Tongue (tissue), 2 donors: ENCODE results near the gene ENKUR. TPM values are rescaled to one million over a fixed set of nuclear protein-coding genes. Genes with fewer than 3 reads are reported as not detected.

ENCODE experiments used
- DNase-seq: peaks from one replicate; pipeline ENCODE4 v3.0.0-alpha.2; 2015
- total RNA-seq: library from RNA; depleted of rRNA; stranded (reverse); fragments of >200 nt; gene quantifications from one replicate; pipeline ENCODE4 v1.2.3, GENCODE V29; 2014

Gene ENKUR
- total RNA-seq = 0.21 TPM

GRCh38 chr10:25015828-25016375 lies at the start of gene ENKUR:
Gene ENKUR (minus strand): TSS chr10:25016158. CDS start chr10:25015936, 222 bp downstream.
- peak; percentile 96 for DNase-seq

GRCh38 chr10:25064401-25064800 lies 48.4 kb upstream of the ENKUR start:
- DNase-seq = no peak

- DNase-seq = no peak
Observed at GRCh38 chr10:25063644-25064043, 47.7 kb upstream of the ENKUR start.

- DNase-seq = no peak
Observed at GRCh38 chr10:25063157-25063556, 47.2 kb upstream of the ENKUR start.

- DNase-seq = no peak
Observed at GRCh38 chr10:25061711-25062449, 45.9 kb upstream of the ENKUR start.

GRCh38 chr10:25061125-25061524 lies 45.2 kb upstream of the ENKUR start:
- no peak for DNase-seq

- no peak for DNase-seq
Observed at GRCh38 chr10:25059990-25060389, 44.0 kb upstream of the ENKUR start.

- DNase-seq = no peak
Observed at GRCh38 chr10:25057886-25058285, 41.9 kb upstream of the ENKUR start.

GRCh38 chr10:25056726-25057125 lies 40.8 kb upstream of the ENKUR start:
- no peak for DNase-seq

- DNase-seq = no peak
Observed at GRCh38 chr10:25052012-25052411, 36.1 kb upstream of the ENKUR start.

- no peak for DNase-seq
Observed at GRCh38 chr10:25050402-25050801, 34.4 kb upstream of the ENKUR start.

GRCh38 chr10:25049966-25050365 lies 34.0 kb upstream of the ENKUR start:
- DNase-seq = no peak

- no peak for DNase-seq
Observed at GRCh38 chr10:25048450-25048849, 32.5 kb upstream of the ENKUR start.

GRCh38 chr10:25047591-25048301 lies 31.8 kb upstream of the ENKUR start:
- DNase-seq = peak; percentile 19

- DNase-seq = peak; percentile 26
Observed at GRCh38 chr10:25047088-25047487, 31.1 kb upstream of the ENKUR start.

GRCh38 chr10:25046641-25047040 lies 30.7 kb upstream of the ENKUR start:
- no peak for DNase-seq

GRCh38 chr10:25039531-25039930 lies 23.6 kb upstream of the ENKUR start:
- DNase-seq = no peak

GRCh38 chr10:25038325-25038724 lies 22.4 kb upstream of the ENKUR start:
- no peak for DNase-seq

- no peak for DNase-seq
Observed at GRCh38 chr10:25036381-25036780, 20.4 kb upstream of the ENKUR start.

GRCh38 chr10:25029519-25029918 lies 13.6 kb upstream of the ENKUR start:
- no peak for DNase-seq

- DNase-seq = no peak
Observed at GRCh38 chr10:25028711-25029110, 12.8 kb upstream of the ENKUR start.

GRCh38 chr10:25026463-25026862 lies 10.5 kb upstream of the ENKUR start:
- DNase-seq = no peak

GRCh38 chr10:25024528-25024927 lies 8.6 kb upstream of the ENKUR start:
- DNase-seq = no peak

GRCh38 chr10:25023278-25023677 lies 7.3 kb upstream of the ENKUR start:
- DNase-seq = no peak
